HG02759 (cell line): ENCODE data around the gene ZNF778.
"Not testable (repeated sequence)": the region's sequence is repeated elsewhere in the genome, so short reads cannot be mapped to it uniquely, and the experiment has no call there.

Source experiments
- ATAC-seq: cut with Tn5 transposase; IDR thresholded peaks from one replicate; pipeline ENCODE4 v1.9.1; 2021; ENCODE audit warnings: mild to moderate bottlenecking, moderate library complexity; ENCODE audit not compliant: unreplicated experiment

The ZNF778 gene

DNA sequence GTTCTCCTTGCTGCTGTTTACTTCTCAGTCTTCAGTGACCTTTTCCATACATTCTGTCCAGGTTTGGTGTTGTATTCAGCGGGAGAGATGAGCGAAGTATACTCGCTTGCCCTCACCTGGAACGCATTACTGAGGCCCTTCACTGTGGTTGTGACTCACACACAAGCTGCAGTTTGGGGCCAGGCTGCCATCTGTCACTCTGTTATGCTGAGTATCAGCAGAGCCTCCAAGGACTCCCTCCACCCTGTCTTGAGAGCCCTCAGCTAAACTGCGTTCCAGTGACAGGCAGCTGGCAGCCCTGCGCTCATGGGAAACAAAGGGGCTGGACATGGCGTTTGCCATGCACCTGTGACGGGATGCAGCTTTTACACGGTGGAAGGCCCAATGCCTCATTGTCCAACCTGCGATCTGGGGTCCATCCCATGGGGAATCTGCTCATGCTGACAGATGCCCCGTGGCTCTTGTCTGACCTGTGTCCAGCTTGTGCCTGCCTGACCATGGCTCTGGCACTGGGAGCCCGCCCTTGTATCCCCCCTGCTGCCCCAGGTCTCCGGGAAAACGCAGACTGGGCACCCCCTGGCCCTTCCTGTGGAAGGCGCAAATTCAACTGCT lies 6.5 kb upstream of the ZNF778 start:
- no peak for ATAC-seq

DNA sequence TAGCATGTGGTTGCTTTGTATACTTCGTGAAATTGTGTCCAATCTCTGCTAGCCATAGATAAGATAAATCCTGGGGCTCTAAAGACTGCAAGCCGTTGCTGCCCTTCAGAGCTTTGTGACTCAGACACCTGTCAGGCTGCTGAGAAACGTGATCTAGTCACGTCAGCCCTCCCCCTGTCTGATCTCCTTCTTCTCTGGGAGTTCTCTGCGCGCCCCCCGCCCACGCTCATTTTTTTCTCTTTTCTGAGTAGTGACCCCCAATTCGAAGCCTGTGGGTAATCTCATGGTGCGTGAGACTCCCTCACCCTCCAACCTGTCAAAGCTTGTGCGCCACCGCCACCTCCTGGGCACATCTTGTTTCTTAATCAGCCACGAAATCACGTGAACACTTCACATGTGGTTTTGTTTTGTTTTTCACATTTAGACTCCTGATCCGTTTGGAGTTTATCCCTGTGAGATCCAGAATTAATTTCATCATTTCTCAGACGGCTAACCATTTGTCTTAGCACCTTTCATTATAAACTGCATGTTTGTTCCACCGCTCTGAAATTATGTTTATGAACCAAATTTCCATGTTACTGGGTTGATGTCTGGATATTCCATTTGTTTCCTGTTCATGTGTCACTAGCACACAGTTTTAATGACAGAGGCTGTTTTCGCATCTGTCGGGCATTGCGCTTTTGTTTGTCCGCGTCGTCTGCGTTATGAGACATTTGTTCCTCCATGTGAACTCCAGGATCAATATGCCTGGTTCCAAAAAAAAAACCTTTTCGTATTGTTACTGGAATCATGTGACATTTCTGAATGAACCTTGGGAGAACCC lies 977 bp upstream of the ZNF778 start:
- no peak for ATAC-seq

DNA sequence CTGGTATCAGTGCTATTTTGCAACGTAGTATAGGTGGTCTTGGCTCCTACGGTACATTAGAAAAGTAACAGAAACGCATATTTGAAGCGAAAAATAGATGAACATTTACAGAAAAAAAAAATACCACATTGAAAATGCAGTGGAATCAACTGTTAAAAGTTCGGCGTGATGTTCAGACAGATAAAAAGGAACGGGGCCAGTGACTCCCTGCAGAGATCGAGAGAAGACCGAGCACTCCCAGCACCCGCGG lies 440 bp upstream of the ZNF778 start:
- ATAC-seq = no peak

DNA sequence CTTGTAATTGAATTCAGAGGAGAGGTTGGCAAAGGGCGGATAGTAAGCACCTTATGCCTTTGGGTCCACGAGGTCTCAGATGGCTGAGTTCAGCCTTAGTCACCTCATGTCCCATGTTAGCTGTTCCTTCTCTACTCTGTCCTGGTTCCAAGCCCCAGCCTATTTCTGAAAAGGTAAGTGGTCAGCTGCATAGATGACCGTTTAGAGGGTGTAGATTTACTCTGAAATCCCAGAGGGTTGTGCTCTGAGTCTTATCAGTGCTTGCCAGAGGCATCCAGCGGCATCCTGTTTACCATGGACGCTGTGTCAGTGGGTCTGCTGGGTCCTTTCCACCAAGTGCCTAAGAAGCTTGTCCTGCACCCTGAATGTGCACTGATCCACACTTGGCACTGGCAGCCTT lies 1.9 kb downstream of the ZNF778 start:
- no peak for ATAC-seq

DNA sequence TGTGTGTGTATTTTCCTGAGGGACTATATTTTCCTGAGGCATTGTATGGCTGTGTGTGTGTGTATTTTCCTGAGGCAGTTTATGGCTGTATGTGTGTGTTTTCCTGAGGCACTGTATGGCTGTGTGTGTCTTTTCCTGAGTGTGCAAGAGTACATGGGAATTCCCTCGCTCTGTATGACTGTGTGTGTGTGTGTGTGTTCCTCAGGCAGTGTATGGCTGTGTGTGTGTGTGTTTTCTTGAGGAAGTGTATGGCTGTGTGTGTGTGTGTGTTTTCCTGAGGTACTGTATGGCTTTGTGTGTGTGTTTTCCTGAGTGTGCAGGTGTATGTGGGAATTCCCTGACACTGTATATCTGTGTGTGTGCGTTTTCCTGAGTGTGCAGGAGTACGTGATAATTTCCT lies 4.1 kb downstream of the ZNF778 start:
- no peak for ATAC-seq

DNA sequence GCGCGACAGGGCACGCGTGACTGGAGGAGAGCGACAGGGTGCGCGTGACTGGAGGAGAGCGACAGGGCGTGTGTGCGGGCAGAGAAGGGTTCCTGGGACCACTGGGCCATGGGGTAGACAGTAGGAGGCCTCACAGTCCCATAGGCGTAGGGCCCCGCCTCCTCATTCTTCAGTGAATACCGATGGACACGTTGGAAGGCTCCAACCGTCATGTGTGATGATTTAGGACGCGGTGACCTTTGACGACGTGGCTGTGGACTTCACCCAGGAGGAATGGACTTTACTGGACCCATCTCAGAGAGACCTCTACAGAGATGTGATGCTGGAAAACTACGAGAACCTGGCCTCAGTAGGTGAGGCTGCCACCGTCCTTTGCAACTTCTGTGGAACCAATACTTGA lies 5.4 kb downstream of the ZNF778 start:
- no peak for ATAC-seq

DNA sequence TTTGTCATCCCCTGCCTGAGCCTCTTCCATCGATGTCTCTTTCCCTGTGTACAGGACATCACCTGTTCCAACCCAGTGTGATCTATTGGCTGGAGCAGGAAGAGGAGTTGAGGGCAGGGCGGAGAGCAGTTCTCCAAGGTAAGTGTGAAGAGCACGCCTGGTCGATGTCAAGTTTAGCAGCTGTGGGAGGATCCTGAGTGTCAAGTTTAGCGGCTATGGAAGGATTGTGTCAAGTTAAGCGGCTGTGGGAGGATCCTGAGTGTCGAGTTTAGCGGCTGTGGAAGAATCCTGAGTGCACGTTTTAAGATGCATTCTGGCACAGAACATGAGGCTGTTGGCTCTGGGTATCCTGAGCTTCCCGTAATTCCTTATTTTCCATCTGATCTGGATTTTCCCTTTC lies 7.2 kb downstream of the ZNF778 start:
- ATAC-seq = no peak

DNA sequence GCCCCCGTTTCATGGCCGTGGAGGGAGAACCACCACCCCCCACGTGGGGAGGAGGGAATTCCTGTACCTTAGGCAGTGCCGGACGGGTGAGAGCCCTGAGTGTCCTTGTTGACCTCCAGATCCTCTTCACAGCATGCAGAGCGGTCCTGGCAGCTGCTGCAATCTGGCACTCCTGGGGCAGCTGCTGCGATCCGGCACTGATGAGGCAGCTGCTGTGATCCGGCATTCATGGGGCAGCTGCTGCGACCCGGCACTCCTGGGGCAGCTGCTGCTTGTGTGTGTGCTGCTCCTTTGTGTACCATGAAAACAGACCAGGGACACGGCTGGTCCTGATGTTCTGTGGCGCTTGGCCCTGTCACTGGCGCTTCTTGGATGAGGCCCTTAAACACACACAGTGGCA lies 12.8 kb downstream of the ZNF778 start:
- no peak for ATAC-seq

DNA sequence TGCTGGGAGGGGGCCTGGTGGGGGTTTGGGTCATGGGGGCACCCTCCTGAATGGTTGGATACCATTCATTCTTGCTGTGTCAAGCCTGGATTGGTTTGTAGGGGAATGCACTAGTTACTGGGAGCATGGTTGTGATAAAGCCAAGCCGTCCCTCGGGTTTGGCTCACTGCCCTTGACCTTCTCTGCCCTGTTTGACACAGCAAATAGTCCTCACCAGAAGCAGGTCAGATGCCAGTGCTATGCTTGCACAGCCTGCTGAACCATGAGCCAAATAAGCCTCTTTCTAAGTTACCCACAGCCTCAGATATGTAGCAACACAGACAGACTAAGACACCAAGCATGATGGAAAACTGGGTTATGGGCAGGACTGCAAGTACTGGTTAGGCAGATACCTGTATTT lies 14.6 kb downstream of the ZNF778 start:
- ATAC-seq = no peak

DNA sequence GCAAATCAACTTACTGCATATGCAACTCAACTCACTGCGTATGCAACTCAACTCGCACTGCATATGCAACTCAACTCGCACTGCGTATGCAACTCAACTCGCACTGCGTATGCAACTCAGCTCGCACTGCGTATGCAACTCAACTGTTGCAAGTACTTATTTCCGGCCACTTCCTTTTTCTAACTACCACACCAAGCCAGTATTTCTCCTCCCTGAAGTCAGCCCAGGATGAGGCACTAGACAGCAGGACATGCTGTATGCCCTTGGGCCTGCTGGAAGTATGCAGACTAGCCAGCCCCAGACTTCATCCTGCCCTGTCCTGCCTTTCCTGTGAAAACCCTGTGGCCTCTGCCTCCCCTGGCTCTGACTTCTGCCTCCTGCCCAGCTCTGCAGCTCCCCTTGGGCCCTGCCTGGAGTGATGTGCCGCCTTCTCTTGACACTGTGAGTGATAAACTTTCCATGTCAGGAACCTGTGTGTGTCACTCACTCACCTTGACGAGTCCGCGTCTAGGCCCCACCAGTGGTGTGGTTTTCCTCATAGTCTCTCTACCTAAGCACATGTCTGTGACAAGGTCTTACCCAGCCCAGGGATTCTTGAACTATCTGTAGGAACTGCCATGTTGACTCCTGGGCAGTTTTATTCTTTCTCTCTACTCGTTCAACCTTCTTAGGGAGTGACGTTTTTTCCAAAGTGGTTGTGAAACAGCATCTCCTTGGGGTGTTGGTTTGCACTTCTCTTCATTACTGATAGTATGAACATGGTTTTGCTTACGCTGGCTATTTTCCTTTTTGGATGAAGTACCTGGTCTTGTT lies 16.4 kb downstream of the ZNF778 start:
- ATAC-seq = no peak

DNA sequence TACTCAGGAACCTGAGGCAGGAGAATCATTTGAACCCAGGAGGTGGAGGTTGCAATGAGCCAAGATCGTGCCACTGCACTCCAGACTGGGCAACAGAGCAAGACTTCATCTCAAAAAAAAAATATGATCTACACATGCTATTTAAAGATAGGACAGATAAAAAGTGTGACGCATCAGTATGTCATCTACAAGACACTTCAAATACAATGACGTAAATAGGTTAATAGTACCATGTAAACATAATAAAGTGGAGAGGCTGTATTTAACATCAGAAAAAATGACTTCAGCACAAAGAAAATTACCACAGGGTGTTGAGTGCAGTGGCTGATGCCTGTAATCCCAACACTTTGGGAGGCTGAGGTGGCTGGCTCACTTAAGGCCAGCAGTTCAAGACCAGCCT lies 20.2 kb downstream of the ZNF778 start:
- no peak for ATAC-seq

DNA sequence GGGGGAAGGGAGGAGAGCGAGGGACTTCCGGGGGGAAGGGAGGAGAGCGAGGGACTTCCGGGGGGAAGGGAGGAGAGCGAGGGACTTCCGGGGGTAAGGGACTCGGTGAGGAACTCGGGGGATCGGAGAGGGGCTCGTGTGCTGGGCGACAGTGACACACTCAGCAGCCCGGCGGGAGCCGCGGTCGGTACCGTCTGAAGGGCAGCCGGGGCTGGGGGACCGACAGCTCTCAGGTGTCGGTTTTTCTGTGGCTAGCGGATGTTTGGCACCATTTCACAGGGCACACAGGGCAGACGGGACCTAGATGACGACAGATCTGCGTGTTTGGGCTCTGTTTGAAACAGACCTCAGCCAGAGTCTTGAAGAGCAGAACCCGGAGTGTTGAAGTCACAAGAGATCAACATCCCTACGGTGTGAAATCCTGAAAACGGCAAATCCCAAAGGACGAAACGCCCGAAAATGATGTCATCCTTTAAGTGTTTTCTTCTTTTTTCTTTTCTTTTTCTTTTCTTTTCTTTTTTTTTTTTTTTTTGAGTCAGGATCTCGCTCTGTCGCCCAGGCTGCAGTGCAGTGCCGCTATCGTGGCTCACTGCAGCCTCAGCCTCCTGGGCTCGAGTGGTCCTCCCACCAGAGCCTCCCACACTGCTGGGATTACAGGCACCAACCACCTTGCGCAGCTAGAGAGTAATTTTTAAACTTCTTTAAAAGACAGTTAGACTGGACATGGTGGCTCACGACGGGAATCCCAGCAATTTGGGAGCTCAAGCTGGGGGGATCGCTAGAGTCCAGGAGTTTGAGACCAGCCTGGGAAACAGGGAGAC lies 23.9 kb downstream of the ZNF778 start:
- ATAC-seq = peak; percentile 67

DNA sequence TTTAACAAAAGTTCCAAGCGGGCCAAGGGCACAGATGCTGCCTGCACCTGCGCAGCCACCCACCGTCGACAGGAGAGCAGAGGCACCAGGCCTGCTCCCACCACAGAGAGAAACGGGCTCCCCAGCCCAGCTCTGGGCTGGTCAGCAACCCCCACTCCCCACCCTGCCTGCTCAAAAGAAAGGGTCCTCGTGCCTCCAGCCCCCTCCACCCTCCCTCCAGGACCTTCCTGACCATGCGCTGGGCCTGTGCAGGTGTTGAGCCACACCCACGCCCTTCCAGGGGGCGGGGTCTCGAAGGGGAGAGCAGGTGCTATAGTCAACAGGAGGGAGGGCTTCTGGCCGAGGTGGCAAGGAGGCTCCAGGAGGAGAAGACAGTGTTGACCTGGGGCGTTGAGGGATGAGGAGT lies 25.3 kb downstream of the ZNF778 start:
- ATAC-seq = no peak

DNA sequence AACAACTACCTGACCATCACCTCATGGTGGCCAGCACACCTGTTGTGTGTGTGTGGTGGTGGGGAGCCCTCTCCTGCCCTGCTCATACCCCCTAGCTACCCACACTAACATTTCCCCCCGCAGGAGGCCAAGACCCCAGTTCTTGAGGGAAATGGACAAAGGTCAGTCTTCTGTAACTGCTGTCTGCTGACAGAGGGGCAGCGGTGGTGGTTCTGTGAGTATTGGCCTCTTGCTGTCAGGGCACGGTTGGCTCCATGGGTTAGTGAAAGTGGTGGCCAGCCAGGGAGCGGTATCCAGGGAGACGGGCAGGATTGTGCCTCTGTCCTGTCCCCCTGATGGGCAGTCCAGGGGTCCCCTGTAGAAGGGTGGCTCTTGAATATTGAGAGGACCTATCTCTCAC lies 26.2 kb downstream of the ZNF778 start:
- no peak for ATAC-seq

DNA sequence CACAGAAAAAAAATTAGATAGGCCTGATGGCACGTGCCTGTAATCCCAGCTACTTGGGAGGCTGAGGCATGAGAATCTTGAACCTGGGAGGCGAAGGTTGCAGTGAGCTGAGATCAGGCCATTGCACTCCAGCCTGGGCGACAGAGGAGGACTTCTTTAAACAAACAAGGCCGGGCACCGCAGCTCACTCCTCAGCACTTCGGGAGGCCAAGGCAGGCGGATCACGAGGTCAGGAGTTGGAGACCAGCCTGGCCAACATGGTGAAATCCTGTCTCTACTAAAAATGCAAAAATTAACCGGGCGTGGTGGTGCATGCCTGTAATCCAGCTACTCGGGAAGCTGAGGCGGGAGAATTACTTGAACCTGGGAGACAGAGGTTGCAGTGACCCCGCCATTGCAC lies 26.8 kb downstream of the ZNF778 start:
- ATAC-seq = not testable (repeated sequence)

DNA sequence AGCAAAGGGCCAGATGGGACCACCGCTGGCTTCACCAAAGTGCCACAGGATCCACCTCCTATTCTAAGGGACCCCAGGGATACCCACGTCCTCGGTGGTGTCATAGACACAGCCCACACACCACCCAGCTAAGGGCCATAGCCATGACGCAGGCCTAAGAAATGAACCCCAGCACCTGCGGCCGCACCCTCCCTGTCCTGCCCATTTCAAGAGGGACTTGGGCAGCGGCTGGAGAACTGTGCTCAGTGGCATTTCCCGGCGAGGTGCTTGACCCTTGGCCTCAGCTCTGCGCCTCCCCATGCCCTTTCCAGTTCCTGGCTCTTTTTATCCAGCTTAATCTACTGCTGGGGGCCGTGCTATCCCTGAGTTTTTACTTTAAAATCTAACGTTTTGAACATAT lies 27.3 kb downstream of the ZNF778 start:
- no peak for ATAC-seq

DNA sequence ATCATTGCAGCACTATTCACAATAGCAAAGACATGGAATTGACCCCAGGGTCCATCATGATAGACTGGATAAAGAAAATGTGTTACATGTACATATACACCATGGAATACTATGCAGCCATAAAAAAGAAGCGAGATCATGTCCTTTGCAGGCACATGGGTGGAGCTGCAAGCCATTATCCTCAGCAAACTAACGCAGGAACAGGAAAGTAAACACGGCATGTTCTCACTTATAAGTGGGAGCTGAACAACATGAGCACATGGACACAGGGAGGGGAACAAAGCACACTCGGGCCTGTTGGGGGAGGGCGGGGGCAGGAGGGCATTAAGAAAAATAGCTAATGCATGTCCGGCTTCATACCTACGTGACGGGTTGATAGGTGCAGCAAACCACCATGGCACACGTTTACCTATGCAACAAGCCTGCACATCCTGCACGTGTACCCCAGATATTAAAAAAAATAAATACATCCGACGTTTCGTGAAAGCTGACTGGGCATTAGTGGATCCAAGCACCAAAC lies 28.9 kb downstream of the ZNF778 start:
- ATAC-seq = no peak

DNA sequence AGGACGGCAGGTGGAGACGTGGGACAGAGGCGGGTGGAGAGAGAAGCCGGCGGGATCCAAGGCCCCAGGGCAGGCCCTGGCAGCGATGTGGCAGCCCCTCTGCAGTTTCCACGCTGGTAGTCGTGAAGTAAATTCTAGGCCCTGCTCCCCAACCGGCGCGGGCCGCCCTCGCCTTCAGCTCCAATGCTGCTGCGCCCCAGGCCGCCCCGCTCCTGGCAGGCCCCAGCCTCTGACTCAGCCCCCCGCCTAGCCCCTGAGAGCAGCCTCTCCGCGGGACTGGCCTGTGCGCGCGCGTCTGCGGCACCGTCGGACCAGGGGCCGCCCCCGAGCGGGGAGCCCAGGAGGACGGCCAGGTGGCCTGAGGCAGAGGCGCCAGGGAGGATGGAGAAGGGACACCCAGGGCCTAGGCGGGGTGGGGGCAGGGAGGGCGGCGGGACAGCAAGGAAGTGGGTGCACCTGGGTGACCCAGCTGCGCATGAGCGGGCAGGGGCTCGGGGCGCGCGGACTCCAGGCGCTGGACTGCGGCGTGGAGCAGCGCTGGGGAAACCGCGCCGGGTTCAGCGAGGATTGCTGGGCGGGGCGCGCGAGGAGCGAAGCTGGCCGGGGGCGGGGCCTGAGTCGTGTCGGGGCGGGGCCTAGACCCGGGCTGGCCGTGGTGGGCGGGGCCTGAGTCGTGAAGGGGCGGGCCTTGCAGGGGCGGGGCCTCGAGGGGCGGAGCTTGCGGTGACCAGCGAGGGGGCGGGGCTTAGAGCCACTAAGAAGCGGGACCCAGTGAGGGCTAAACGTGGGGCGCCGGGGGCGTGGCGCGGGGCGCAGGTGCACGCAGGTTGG lies 29.6 kb downstream of the ZNF778 start:
- peak; percentile 79 for ATAC-seq

DNA sequence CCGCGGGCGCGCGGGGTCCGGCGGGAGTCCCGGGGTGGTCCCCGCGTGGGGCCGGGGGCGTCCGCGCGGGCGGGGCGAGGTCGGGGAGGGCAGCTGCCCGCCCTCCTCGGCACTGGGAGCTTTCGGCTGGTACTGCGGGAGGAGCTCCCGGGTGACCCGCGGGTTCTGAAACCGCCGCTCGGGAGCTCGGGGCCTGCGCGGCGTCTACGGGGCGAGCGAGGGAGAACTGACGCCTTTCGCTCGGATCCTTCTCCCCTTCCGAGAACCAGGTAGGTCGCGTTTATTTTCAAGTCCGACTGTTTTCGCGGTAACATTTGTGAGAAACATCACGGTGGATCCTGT lies 30.2 kb downstream of the ZNF778 start:
- not testable (repeated sequence) for ATAC-seq
